NCI-H526 treated with DMSO at 0.1 percent for 48 hours (cell line): ENCODE results near the gene AGO1.
"Not testable (repeated sequence)": the region's sequence is repeated elsewhere in the genome, so short reads cannot be mapped to it uniquely, and the experiment has no call there.

Source experiments
- DNase-seq: peaks from one replicate; lab custom pipeline; 2025; lab: John Stamatoyannopoulos, UW

AGO1 gene

DNA sequence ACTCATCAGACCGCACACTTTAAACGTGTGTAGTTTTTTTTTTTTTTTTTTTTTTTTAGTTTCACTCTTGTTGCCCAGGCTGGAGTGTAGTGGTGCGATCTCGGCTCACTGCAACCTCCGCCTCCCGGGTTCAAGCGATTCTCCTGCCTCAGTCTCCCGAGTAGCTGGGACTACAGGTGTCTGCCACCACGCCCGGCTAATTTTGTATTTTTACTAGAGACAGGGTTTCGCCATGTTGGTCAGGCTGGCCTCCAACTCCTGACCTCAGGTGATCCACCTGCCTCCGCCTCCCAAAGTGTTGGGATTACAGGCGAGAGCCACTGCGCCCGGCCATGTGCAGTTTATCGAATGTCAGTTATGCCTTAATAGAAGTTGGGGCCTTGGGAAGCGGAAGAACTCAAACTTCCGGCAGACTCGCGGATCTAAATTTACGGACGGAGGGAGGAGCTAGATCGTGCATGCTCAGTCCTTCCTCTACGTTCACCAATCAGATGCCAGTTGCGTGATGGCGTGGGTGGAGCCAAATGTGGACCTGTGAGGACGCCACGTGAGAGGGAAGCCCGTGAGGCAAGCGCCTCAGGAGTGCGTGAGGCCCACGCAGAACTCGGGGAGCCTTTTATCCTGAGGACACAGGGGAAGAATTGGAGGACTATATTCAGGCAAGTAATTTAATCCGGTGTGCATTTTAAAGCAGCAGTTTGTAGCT is 13.6 kb upstream of the AGO1 start:
- not testable (repeated sequence) for DNase-seq

DNA sequence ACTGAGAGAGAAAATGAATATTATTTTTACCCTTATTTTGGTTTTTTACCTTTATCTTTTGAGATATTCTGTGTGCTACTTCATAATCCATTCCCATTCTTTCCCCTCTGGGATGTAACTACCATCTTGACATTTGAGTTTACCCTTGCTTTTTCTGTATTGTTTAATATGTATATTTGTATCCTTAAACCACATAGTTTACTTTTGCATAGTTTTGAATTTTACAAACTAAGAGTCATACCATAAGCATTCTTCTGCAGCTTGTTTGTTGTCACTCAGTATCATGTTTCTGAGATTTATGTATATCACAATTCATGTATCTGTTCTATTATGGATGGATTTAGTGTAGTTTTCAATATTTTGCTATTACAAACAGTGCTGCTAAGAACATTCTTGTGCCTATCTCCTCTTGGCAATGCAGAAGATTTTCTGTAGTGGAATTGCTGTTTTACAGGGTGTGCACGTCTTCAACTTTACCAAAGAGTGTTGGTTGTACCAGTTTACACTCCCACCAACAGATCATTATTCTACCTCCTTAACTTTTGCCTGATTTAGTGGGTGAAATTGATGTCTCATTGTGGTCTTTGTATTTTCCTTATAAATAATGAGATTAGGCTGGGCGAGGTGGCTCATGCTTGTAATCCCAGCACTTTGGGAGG is 12.2 kb upstream of the AGO1 start:
- no peak for DNase-seq

DNA sequence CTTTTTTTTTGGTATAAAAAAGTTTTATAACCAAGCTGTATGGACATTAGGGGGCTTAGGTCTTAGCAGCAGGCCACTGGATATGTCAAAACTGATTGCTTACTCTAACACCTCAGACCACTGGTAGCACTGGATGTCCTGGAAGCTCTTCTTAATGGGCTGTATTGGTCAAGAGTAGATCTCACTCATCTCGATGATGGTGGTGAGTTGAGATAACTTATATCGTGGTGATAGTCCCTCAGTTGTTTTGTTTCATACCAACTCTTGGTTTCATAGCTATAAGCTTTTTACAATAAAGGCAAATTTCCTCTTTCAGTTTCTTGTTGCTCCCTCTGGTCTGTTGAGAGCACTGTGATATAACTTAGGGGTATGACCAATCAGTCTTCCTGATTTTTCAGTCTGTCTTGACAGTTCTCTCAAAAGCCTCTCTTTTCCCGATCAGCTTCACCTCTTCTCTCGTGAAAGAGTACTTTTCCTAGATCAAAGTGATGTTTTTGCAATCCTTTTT is 9.7 kb upstream of the AGO1 start:
- no peak for DNase-seq

DNA sequence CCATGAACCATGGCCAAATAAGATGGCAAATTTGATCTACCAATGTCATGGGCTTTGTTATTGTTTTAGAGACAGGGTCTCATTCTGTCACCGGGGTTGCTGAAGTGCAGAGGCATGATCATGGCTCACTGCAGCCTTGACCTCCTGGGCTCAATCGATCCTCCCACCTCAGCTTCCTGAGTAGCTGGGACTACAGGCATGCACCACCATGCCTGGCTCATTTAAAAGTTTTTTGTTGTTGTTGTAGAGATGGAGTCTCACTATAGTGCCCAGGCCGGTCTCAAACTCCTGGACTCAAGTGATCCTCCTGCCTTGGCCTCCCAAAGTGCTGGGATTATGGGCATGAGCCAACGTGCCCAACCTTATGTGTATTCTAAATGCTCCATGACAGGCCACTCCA is 8.9 kb upstream of the AGO1 start:
- not testable (repeated sequence) for DNase-seq

DNA sequence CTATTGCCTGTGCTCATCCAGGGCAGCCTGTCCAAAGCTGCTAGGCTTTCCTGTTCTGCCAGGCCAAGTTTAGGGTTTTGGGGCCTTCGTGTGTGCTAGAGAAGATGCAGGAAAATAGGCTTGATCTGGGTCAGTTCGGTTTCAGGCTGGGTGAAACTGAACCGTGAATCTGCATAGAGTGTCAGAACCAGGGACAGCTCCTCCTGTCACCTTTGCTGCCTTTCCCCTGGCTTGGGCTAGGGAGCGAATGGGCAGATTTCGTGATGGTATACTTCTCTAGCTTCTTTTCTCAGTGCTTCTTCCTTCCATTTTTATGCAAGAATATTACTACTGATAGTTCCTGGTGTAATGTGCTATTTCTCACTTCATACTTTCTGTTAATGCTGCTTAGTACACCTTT is 6.0 kb upstream of the AGO1 start:
- no peak for DNase-seq

DNA sequence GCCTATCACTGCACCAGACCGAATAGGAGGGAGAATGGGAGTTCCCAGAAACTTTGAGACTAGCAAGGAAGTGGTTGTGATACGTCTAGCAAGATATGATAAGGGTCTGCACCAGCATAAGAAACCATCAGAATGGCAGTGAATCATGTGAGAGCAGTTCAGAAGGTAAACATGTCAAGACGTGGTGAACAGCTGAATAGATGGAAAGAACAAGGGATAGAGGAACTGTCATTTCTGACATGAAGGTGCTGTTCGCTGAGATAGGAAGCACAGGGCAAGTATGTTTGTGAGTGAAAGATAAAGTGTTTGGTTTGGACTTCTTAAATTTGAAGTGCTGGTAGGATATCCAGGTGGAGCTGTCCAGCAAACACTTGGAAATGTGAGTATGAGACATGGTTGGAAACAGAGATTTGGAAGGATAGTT is 1.1 kb upstream of the AGO1 start:
- DNase-seq = no peak

DNA sequence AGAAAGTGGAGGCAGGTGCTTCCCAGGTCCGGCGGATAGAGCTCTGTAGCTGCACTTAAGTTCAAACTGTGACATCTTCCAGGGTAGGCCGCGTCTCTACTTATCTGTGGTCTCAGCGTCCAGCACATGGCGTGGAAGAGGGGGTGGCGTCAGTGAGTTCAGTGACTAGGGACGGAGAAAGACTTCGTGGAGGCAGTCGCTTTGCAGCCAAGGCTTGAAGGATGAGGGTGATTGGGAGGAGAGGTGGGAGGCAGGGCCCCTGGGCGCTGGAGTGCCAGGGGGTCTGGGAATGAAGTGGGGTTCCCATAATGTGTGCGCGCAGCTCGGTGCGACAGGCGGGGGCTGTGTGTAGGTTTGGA is 444 bp upstream of the AGO1 start:
- DNase-seq = no peak

DNA sequence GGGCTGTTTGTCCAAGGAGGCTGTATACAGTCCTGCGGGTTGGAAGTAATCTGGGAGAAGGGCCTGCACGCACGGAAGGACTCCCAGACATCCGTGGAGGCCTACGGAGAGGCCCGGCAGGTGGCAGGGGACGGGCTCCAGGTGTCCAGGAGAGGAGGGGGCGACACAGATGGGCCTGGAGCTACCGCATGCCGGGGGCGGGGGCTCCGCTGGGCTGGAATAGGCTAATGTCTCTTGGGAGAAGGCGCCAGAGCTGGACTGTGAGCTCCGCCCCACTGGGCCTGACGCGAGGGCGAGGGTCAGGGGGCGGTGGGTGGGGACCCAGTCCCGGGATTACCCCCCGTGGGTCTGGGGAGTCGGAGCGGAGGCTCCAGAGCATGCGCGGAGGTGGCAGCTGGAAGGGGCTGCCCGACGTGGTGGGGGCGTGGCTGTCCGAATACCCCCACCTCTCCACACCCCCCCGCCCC is 659 bp downstream of the AGO1 start:
- peak; percentile 26 for DNase-seq

DNA sequence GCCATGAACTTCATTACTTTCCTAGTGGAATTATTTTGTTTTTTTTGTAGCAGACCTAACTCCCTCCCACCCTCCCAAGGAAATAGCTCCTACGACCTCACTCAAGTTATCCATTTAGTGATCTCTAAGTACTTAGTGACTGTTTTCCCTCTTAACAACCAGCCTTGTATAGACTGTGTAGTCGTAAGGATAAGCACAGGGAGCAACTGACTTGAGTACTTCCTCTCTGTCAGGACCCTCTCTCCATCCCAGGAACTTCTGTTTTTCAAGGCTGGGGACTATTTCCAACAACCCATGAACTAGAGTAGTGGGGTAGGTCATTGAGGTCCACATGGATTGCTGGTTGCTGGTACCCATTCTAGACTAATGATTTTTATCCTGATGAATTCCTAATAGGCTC is 1.9 kb downstream of the AGO1 start:
- no peak for DNase-seq

DNA sequence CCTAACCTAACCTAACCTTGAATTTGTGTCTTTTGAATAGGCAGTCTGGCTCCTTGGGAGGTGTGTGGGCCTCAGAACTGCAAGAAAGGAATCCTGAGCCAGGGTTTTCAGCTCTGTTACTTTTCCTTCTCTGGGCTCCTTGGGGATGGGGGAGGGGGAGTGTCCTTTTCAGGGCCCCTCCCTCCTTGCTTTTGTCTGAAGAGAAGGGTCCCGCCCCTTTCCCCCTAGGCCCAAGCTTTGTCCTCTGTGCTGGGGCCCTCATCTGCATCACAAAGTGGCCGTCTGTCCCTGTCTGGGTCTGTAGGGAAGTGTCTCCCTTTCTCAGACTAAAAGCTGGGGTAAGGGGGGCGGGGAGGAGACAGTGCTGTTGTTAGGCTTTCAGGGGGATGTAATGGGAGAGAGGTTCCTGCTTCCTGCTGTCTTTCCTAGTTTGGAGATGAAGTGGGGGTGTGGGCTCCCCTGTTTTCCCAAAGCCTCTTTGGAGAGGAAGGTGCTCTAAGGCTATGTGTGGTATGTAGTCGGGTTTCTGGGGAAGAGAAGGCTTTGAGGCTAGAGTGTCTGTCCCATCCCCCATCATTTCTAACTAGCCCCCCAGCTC is 3.1 kb downstream of the AGO1 start:
- DNase-seq = no peak

DNA sequence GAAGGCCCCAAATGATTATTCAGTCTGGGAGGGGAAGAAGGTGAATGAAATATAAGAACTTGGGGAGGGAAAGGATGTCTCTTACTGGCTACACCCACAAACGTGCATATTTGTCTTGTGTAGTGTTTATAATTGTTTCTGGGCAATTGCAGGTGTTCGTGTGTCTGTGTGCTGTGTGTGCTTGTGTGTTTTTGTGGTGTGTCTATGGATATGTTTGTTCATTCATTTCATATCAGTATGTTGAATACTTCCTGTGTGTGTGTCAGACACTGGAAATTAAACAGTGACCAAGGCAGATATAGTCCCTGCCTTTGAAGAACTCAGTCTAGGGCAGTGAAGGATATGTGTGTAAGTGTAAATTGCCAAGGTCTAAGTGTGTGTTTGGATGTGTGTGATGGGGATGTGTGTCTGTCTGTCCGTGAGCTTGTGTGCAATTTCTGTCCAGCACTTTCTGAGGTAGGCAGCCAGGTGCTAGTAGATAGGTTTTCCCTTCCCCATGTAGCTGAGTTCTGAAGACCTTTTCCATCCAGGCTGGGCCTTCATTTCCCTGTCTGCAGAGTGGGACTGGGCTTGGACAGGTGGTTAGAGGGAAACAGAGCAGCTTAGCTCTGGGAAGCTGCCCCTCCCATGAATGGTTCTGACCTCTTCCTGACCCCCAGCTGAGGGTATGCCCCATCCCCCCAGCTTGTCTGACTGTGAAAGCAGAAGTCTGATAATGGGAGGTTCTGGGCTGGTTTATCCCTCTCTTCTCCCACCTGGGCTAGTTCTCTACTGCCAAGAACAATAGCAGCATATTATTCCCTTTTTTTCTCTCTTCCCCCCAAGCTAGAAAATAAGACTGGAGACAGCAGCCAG is 3.8 kb downstream of the AGO1 start:
- DNase-seq = no peak

DNA sequence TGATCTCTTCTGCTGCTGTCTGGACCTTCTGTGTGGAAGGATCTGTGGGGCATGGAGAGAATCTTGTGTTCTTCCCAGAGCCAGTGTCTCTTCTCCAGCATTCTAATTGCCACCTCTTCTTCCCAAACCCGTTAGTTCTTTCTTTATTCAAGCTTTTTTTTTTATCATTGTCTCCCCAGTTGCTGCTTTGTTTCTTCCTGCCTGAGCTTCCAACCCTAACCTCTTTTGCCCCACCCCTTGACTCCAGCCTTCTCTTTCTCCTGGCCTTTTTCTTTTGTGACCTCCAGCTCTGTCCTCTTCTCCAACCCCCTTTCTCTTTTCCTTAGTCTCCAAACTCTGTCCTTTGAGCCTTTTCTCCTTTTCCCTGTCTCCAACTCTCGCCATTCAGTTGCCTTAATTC is 4.5 kb downstream of the AGO1 start:
- no peak for DNase-seq

DNA sequence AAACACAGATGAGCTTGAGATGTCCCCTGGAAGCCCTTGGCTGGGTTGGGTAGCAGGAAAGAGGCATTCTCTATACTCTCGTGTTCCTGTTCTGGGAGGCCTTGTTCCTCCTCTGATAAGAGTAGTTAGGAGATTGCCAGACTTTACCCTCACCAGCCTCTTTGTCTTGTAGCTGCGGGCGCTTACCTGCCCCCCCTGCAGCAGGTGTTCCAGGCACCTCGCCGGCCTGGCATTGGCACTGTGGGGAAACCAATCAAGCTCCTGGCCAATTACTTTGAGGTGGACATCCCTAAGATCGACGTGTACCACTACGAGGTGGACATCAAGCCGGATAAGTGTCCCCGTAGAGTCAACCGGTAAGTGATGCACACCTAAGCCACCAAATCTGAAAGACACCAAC is 5.2 kb downstream of the AGO1 start:
- no peak for DNase-seq

DNA sequence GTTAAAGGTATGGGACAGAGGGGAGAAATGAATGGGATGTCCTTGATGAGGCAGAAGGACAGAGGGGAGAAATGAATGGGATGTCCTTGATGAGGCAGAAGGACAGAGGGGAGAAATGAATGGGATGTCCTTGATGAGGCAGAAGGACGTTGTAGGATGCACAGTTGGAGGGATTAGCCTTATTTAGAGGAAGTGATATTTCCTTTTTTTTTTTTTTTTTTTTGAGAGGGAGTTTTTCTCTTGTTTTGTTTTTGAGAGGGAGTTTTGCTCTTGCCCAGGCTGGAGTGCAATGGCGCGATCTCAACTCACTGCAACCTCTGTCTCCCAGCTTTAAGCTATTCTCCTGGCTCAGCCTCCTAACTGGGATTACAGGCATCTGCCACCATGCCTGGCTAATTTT is 6.0 kb downstream of the AGO1 start:
- DNase-seq = not testable (repeated sequence)

DNA sequence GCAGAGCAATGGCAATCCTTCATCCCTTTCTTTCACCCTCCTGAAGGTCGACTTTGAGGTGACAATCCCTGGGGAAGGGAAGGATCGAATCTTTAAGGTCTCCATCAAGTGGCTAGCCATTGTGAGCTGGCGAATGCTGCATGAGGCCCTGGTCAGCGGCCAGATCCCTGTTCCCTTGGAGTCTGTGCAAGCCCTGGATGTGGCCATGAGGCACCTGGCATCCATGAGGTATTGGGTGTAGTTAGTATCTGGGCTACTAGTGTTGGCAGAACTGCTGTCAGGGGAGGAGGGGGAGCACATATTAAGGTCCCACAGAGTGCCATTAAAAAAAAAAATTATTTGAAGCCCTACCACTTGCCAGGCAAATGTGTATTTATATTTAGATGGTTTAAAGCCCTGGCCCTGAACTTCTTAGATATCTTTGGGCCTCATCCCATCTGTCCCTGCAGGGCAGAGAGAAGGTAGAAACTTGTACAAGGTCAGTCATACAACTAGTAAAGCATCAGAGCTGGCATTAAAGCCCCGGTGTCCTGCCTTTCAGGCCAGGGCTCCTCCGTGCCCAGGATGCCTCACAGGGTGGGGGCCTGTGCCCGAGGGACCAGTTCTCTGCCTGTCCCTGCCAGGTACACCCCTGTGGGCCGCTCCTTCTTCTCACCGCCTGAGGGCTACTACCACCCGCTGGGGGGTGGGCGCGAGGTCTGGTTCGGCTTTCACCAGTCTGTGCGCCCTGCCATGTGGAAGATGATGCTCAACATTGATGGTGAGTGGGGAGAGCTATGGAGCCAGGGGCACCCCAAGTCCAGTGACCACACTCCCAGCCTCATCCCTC is 10.3 kb downstream of the AGO1 start:
- DNase-seq = no peak

DNA sequence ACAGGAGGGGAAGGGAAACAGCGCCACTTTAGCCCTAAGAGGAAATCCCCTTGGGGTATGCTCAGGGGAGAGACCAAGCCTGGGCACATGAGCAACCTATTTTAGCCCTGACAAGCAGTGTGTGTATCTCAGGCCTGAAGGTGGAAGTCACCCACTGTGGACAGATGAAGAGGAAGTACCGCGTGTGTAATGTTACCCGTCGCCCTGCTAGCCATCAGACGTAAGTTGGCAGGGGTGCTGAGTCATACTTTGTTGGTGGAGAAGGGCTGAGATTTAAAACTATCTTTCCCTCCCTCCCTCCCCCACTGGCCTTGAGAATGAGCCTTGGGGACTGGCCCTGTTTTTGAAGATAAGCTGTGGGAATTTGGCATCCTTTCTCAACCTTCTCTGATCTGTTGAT is 11.2 kb downstream of the AGO1 start:
- DNase-seq = no peak

DNA sequence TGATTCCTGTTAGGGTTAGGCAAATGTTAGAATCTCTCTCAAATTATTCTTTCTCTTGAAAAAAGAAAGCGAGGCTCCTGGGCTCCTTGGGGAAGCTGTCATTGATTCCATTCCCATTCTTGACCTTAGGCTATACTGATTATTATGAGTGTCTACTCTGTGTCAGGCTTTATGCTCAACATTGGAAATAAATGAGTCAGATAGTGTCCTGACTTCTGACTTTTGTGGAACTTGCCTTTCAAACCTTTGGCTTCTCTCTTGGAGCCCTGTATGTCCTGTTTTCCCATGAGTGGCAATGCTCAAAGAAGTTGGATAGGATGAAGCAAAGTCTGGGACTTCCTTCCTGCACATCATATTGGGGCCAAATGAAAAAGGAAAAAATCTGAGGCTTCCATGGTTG is 11.6 kb downstream of the AGO1 start:
- no peak for DNase-seq

DNA sequence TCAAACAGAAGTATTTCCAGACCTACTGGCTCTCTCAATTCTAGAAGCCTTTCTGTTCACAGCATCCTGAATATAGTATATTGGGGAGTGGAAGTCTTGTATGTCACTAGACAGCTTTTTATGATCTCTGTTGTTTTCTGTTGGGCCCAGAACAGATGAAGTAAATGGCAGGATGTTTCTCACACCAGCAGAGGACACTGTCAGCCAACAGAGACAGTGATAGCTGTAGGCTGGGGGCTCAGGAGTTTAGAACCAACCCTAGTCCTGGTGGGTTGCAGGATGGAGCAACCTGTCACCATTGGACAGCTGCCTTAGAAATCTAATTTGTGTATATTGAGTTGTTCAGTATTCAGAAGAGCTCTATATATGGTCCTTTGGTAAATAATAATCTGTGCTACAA is 16.9 kb downstream of the AGO1 start:
- no peak for DNase-seq

DNA sequence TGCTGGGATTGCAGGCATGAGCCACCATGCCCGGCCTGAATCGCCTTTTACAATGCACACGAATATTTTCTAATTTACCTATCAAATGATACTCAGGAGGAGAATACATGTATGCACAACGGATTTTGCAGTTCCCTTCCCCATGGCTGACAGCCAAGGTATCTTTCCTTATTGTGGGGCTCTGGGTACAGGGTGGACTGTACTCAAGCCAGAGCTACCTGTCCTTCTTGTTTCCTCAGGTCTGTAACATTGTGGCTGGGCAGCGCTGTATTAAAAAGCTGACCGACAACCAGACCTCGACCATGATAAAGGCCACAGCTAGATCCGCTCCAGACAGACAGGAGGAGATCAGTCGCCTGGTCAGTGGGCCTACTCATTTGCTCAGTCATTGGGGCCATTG is 18.2 kb downstream of the AGO1 start:
- DNase-seq = no peak

DNA sequence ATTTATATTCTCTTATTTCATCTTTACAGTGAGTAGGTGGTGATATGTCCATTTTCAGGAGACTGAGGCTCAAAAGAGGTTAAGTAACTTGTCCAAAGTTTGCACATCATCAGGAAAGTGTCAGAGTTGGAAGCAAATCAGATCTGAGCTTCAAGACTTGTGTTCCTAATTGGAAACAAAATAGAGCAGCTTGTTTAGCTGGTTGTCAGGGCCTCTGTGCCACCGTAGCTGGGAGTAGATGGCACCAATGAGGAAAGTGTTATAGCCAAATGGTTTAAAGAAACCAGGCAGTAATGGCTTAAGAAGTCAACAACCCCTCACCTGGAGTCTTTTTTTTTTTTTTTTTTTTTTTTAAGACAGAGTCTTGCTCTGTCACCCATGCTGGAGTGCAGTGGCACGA is 19.7 kb downstream of the AGO1 start:
- DNase-seq = no peak

DNA sequence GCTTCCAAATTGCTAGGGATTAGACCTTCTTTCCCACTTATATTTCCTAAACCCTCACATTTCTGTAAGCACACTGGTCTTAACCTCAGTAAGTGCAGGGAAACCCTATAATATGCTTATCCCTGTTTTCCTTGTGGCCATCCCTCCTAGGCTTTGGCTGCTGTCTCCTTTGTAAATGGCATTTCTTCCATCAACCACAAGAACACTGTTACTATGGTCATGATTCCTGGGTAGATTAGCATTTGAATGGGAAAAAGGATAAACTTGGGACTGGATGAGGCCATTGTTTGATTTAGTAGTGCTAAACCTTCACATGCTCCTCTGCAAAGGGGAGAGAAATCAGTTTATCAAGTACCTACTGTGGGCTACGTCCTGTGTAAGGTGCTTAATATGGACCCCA is 31.7 kb downstream of the AGO1 start:
- no peak for DNase-seq

DNA sequence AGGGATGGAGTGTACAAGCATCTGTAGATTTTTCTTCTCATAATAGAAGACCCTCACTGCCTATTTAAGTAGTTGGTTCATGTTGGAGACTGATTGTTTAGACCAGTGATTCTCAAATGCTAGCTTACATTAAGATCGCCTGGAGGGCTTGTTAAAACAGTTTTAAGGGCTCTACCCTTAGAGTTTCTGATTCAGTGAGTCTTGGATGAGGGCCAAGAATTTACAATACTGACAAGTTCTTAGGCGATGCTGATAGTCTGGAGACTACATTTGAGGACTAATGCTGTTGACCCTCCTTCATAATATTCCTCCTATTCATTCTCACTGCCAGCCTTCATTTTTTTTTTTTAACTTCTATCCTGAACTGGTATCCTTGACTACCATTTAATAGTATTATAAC is 32.7 kb downstream of the AGO1 start:
- DNase-seq = no peak
